Hematopoietic multipotent progenitor cell treated with erythropoietin and hydrocortisone succinate and interleukin-3 and kit ligand, for 4 days (in vitro differentiated cells): Measurements from ENCODE around the gene ITPR3.

Experiments used
- DNase-seq: peaks from one replicate; pipeline ENCODE4 v3.0.0-alpha.2; 2015

The ITPR3 gene

DNA sequence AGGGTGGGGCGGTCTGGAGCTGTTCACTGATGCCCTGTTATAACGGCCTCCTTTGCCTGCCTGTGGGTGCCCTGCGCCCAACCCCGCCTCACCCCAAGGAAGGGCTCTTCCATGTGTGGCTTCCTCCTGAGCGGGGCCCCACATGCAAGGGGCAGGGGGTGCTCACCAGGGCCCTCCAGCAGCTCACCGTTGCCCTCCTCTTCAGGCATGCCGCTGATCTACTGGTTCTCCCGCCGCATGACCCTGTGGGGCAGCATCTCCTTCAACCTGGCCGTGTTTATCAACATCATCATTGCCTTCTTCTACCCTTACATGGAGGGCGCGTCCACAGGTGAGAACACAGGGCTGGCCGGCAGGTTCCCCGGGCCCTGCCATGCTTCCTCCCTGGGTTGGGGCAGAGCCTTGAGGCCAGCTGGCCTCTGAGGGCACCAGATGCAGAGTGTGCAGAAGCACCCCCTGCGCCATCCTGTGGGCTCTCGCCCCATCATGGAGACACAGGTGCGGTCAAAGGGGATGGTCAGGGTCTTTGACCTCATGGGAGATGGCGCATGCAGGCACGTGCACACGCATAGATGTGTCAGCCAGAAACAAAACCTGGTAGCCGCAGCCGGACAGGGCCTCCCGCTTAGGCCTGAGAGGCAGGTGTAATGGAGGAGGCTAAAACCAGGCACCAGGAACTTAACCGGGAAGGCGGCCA lies 67.5 kb downstream of the ITPR3 start:
- DNase-seq = no peak

DNA sequence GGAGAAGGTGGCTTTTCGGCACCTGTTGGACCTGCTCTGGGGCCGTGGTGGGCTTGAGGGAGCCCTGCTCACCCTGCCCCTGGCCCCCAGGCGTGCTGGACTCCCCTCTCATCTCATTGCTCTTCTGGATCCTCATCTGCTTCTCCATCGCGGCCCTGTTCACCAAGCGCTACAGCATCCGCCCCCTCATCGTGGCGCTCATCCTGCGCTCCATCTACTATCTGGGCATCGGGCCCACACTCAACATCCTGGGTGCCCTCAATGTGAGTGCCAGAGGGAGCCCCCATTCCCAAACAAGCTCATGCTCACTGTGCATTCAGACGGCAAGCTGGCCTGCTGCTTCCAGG lies 68.0 kb downstream of the ITPR3 start:
- no peak for DNase-seq

DNA sequence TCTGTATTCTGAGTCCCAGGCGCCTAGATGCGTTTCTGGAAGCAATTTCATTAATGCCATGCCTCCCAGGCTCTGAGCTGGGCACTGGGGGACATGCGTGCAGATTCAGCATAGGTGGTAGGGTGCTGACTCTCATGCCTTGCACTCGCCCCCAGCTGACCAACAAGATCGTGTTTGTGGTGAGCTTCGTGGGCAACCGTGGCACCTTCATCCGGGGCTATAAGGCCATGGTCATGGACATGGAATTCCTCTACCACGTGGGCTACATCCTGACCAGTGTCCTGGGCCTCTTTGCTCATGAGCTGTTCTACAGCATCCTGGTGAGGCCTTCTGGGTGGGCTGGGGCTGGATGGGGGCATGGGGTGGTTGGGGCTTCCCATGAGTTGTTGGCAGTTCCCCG lies 68.8 kb downstream of the ITPR3 start:
- DNase-seq = no peak

DNA sequence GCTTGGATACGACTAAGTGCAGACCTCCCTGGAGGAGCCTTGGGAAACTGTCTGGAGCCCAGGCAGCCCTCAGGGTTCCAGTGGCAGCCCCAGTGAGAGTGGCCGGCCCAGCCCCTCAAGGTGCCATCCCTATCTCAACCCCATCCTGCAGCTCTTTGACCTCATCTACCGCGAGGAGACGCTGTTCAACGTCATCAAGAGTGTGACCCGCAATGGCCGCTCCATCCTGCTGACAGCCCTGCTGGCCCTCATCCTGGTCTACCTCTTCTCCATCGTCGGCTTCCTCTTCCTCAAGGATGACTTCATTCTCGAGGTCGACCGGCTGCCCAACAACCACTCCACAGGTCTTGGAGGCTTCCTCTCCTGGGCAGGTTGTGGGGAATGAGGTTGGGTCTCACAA lies 69.6 kb downstream of the ITPR3 start:
- no peak for DNase-seq

DNA sequence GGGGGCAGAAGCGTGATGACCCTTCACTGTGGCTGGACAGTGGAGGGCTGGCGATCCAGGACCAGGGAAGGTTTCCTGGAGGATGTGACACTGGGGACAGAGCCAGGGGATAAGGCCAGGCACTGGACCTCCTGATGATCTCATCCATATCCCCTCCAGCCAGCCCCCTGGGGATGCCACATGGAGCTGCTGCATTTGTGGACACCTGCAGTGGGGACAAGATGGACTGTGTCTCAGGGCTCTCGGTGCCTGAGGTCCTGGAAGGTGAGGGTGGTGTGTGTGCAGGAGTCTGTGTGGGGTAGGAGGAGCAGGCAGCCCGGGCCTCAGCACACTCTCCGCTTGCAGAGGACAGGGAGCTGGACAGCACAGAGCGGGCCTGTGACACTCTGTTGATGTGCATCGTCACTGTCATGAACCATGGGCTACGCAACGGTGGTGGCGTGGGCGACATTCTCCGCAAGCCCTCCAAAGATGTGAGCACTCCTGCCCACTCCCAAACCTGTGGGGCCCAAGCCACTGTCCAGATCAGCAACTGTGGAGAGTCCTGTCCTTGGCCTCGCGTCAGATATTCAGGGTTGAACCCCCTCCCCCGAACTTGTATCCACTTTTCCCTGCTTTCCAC lies 70.4 kb downstream of the ITPR3 start:
- no peak for DNase-seq

DNA sequence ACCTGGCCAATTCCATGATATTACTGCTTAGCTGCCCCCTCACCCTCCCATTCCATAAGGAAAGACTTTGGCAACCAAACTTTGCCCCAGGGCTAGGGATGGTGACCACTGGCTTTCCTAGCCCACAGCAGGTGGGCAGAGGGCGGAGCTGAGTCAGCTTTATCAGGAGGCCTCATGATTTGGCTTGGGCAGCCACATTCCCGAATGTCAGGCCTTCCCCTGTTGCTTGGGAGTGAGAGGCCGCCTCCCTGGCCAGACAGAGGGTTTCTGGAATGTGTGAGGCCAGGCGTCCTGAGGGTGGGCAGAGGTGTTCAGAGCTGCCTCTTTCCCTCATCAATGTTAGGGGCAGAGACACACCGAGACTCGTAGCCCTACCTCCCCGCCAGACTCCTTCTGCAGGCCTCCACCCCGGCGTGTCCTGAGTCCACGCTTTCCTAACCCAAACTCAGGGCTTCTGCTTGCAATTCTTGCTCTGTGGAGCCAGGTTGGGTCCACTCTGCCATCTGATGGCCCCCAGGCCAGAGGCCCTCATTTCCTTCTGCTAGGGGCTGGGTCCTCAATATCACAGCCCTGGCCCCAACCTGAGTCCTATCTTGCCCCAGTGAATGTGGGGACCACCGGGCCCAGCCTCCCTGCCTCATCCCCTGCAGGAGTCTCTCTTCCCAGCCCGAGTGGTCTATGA lies 71.1 kb downstream of the ITPR3 start:
- DNase-seq = no peak

DNA sequence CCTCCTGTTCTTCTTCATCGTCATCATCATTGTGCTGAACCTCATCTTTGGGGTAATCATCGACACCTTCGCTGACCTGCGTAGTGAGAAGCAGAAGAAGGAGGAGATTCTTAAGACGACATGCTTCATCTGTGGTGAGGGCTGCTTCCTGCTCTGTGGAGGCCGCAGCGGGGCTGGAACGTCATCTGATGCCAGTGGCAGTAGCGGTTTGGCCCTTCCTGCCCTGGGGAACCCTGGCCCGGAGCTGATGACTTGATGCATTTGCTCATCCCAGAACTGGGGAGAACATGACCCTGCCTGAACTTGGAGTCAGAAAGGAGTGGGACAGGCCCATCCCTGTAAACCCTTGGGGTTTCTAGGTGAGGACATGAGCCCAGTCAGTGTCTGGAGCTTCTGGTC lies 71.6 kb downstream of the ITPR3 start:
- DNase-seq = peak; percentile 89

DNA sequence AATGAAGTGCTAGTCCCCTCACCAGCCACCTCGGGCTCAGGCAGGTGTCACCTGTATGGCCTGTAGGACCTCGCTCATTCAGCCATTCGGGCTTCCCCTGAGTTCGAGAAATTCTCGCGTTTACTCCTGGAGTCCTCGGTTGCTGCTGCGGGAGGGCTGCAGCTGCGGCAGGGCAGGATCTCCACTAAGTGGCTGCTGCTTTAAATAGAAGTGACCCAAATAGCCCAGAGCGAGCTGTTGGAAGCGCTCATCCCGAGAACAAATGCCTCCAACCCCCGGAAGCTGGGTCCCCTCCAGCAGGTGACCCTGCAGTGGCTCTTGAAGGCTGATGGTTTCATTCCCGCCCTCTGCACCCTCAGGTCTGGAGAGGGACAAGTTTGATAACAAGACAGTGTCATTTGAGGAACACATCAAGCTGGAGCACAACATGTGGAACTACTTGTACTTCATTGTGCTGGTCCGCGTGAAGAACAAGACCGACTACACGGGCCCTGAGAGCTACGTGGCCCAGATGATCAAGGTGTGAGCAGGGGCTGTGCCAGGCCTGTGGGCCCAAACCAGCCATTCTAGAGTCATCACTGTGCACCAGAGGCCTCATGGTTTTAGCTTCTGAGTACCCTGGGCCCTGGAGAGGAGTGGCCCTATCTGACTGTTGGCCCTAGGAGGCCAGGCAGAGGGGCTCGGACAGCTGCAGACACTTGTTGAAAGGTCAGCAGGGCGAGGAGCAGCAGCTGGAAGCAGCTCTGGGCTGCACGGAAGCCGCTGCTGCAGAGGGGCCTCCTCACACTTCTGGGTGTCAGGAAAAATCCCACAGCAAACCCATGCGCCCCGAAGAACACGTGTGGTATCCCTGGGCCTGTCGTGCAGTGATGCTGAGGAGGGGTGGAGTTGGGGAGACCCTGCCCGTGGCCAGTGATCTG lies 72.3 kb downstream of the ITPR3 start:
- peak; percentile 22 for DNase-seq

DNA sequence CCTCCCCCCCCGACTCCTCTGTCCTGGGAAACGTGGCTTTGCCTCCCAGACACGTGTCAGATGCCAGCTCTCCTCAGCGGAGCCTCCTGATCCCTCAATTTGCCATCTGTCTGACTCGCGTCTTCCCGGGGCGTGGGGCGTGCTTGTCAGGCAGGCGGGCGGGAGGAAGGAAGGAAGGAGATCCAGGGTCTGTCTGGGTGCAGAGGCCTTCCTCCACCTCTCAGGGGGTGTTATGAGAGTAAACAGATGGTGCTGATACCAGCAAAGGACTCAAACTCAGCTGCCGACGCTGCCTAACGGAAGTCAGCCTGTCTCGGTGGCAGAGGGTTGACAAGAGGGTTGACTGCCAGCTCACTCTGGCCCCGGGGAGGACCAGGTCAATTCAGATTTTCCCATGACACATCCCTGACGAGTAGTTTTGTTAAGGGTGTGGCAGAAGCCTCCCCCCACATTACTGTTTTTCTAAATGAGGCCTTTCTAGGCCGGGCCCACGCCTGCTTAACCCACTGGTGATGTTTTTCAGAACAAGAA lies 73.3 kb downstream of the ITPR3 start:
- peak; percentile 72 for DNase-seq

DNA sequence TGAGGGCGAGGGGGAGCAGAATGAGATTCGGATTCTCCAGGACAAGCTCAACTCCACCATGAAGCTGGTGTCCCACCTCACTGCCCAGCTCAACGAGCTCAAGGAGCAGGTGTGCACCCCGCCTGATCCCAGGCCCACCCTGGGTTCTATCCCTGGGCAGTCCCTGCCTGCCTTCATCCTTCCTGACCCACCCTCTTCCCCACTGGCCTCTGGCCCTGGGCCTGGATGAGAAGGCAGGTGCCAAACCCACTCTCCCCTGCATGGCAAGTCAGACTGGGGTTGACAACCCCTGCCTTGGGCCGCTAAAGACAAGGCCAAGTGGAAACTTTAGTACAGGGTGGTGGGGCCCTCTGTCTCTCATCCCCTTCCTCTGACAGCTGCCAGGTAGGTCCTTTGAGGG lies 73.9 kb downstream of the ITPR3 start:
- DNase-seq = no peak

DNA sequence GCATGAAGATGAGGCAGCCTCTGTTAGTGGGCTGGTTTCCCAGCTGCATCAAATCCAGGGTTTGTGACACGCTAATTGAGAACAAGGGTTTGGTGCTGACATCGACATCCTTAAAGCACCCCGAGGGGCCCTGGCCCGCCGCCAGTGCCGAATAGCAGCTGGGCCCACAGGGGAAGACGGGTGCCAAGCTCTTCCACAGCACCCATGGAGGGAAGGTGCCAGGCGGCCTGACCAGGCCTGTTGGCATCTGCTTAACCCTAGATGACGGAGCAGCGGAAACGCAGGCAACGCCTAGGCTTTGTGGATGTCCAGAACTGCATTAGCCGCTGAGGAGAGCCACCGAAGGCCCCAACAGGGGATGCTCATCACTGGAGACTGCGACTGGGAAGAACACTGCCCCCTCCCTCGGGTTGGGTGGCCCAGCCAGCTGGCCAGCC lies 74.3 kb downstream of the ITPR3 start:
- DNase-seq = no peak

DNA sequence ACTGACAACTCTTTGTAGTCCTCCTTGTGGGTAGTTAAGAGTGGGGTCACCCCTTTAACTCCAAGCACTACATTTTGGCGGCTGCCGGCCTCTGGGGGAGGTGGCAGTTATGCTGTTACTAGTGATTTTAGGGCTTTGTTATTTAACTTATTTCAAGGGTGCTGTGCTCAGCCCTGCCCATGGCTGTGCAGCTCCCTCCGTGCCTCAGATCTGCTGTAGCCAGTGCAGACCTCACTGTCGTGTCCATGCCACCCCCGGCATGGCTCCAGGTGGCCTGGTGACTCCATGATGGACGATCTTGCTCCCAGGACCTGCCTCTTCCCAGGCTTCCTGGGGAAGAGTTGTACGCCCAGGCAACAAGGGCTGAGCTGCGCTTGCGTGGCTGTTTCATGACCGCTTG lies 75.0 kb downstream of the ITPR3 start:
- DNase-seq = no peak

DNA sequence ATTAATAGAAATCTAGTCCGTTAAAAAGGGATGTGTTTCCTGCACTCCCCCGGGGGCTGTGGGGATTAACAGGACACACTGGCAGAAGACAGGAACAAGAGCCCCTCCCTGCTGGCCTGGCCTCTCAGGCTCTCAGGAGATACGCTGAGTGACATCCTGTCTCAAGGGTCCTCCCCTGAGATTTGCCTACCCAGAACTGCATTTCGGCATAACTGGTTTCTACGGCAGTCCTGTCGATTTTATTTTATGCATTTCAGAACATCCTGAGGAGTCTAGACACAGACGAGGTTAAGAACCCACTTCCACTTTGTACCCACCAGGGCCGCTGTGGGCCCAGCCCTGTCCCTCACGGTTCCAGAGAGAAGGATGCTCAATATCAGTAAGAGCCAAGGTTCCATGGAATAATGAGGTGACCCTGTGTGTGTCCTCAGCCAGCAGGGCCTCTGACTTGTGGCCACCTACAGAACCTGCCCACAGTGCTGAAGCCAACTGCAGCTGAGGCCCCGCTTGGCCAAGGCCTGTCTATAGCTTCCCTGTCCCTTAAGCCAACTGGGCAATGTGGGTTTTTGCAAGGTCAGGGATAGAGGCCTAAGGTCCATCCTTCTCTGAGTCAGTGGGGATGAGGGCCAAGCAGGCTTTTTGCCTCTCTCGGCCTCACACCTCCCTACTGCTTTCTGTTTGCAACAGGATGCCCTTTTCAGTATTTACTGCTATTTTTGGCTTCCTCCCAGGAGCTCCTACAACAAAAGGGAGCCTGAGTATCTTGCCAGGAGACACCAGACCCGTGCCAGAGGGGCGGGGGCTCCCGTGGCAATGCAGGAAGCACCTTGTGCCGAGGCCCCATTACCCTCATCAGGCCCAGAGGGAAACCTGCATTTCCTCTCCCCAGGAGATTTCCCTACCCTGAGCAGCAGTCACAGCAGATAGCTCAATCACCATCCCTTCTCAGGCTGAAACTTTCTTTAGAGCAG lies 75.7 kb downstream of the ITPR3 start:
- DNase-seq = peak; percentile 59

DNA sequence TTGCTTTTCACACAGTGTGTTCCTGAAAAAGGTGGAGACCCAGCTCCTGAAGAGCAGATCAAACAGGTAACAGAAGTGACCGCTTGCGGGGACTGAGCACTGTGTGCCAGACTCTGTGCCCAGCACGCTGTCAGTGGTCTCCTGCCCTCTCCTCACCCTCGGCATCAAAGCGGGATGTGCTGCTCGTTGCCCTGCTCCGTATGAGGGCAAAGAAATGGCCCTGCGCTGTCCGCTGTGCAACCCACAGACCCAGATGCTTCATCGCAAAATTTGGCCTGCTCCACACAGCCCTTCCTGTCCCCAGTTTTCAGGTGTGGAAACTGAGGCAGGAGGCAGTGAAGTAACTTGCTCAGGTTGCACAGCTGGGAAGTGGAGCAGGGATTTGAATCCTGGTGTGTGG lies 76.7 kb downstream of the ITPR3 start:
- no peak for DNase-seq

DNA sequence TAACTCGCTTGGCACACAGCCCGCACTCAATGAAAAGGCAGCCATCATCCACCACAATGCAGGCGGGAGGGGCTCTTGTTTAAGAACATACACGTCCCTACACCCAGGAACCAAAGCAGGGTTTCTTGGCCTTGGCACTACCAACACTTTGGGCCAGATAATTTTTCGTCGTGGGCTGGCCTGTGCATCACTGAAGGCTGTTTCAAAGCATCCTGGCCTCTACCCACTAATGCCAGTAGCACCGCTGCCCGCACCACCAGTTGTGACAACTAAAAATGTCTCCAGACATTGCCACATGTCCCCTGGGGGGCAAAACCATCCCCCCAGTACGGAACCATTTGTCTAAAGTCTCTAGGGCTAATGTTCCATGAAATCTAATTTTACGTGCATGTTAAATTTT lies 77.4 kb downstream of the ITPR3 start:
- no peak for DNase-seq

DNA sequence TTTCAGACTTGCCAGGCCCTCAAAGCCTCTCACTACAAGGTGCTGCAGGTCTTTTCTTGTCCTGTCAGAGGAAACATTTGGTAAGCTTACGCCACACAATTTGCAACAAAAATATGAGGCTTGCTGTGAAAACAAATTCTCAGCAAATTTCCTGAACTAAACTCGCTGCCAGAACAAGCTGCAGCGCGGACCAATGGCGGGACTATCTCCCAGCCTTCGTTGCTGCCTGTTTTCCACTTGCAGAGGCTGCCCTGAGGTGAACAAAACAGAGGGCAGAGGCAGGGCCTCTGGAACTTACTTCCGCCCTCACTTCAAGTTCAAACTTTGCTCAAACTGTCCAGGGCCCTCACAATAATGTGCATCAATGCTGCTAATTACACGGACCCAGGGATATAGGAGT lies 78.0 kb downstream of the ITPR3 start:
- DNase-seq = no peak

DNA sequence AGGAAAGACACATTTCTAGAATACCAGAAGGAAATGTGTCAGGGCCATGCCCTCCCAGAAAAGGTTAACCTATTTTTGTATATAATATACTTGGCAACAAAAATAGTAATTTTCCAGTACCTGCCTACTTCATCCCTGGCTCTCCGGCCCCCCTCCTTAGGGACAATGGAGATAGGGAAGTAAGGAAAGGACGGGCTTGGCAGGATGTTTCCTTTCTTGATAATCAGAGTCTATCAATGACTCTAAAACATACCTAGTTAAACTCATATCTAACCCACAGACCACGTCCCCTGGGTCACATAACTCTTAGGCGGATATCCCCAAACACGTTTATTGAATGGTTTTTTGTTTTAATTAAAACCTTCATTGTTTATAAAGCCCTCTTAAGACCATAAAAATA lies 78.6 kb downstream of the ITPR3 start:
- DNase-seq = no peak

DNA sequence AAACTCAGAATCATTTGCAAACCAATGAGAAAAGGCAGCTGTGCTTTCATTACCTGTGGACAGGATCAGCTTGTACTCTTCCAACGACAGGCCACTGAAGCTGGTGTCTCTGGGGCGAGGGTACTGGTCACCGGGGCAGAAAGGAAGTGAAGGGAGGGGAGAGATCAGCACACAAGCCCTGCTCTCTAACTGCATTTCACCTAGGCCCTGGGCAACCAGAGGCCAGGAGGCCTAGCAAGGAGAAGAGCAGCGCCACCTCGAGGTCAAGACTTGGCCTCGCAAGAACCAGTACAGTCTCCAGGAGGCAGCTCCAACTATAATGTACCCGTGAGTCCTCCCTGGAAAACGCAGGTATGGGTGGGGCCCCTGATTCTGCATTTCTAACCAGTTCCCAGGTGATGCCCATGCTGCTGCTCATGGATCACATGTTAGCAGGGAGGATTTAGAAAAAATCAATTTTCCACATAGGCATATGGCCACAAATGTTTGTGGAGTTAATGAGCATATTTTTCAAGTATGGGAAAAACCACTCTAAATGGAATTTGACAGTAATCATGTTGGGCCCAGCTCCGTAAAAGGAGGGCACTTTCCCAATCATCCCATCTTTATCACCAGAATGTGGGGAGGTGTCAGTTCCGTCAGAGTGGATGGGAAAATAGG lies 79.4 kb downstream of the ITPR3 start:
- DNase-seq = peak; percentile 90

DNA sequence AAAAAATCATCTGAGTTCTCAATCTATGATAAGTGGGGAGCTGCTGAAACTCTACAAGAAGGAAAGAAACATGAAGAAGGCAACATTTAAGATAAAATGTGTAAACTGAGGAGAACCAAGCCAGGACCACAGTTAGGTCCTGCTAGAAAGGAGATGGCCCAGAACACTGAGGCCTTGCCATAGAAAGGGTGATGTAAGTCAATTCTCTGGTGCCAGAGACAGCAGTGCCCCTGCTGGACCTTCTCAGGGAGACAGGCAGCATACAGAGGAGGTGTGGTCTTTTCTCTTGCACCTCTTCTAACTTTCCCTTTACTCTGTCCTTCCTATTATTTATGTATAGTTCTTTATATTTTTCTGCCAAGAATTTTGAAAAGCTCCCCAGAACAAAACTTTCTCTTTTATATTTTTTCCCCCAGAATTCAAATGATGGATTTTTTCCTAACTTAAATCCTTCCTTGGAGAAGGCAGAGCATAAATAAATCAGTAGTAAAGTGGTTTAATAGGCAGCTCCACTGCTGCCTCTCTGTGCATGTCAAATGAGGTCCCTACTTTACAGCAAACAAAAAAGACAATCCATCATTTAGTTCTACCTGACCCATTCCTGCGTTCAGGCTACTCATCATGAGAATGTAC lies 81.3 kb downstream of the ITPR3 start:
- DNase-seq = peak; percentile 78

DNA sequence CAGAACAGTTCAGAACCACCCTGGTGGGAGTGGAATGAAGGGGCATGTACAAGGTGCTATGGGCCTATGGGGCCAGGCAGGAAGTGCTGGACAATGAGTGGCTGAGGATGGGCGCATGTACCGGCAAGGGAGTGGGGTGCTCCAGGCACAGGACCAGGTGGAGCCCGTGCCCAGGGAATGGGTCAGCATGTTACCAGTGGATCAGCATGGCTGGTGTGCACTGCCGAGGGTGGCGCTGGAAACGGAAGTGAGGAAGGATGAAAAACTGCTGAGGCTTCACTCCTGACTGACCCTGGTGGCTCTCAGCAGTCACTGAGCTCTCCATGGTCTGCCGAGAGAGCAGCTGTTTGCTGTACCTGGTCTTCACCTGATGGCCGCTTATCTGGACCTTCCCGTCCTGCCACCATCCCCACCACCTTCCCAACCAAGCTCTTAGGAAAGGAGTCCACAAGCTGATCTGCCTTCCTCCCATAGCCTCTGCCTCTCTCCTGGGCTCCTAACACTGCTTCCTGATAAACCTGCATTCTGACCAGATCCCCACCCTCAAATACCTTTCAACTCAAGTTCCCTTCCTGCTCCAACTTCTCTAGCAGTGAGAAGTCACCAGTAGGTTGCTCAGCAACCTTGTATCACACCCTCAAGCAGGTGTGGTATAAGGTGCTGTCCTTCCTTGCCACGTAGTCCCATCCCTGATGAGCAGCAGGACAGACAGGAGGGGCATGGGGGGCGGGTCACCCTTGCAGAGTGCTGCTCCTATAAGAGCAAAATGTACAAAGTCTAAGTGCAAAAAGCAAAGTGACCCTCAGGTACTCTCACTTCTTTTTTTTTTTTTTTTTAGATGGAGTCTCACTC lies 83.3 kb downstream of the ITPR3 start:
- DNase-seq = no peak
